SK-N-MC (cell line): Measurements from ENCODE around the gene CRYBG2.

ENCODE experiments used
- EZH2 ChIP-seq: fragments of 200-600 bp; sonication (generic); IDR thresholded peaks from one replicate; pipeline ENCODE4 v1.6.1; 2017; ENCODE audit warnings: antibody characterized with exemption
- FOXP2 ChIP-seq: optimal IDR thresholded peaks from 2 replicates; pipeline ENCODE3; 2011; ENCODE audit warnings: mild to moderate bottlenecking, moderate library complexity; ENCODE audit not compliant: insufficient read depth; ENCODE audit errors: extremely low read length, control extremely low read depth
- POLR2AphosphoS5 ChIP-seq: IDR thresholded peaks from 2 replicates; pipeline ENCODE4 v1.6.1; 2012; ENCODE audit warnings: mild to moderate bottlenecking, low read depth, low read length, borderline replicate concordance

- TF ChIP-seq EZH2 (no peak), FOXP2 (no peak), POLR2AphosphoS5 (no peak)
Measured at GRCh38 chr1:26291939-26292338, 62.0 kb downstream of the CRYBG2 start.
